ENCODE measurements around the gene MCEMP1.

- TF ChIP-seq TAF1 (IDR thresholded peaks at IDR 0.05; ENCODE audit: borderline replicate concordance, insufficient read depth, low read length) (no peak), POLR2AphosphoS5 (IDR thresholded peaks at IDR 0.05; ENCODE audit: low read depth, low read length) (no peak), SIN3A (IDR thresholded peaks at IDR 0.05; ENCODE audit: borderline replicate concordance, insufficient read depth, low read length) (no peak)
- TF ChIP-seq, protein P1, sequence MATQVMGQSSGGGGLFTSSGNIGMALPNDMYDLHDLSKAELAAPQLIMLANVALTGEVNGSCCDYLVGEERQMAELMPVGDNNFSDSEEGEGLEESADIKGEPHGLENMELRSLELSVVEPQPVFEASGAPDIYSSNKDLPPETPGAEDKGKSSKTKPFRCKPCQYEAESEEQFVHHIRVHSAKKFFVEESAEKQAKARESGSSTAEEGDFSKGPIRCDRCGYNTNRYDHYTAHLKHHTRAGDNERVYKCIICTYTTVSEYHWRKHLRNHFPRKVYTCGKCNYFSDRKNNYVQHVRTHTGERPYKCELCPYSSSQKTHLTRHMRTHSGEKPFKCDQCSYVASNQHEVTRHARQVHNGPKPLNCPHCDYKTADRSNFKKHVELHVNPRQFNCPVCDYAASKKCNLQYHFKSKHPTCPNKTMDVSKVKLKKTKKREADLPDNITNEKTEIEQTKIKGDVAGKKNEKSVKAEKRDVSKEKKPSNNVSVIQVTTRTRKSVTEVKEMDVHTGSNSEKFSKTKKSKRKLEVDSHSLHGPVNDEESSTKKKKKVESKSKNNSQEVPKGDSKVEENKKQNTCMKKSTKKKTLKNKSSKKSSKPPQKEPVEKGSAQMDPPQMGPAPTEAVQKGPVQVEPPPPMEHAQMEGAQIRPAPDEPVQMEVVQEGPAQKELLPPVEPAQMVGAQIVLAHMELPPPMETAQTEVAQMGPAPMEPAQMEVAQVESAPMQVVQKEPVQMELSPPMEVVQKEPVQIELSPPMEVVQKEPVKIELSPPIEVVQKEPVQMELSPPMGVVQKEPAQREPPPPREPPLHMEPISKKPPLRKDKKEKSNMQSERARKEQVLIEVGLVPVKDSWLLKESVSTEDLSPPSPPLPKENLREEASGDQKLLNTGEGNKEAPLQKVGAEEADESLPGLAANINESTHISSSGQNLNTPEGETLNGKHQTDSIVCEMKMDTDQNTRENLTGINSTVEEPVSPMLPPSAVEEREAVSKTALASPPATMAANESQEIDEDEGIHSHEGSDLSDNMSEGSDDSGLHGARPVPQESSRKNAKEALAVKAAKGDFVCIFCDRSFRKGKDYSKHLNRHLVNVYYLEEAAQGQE (IDR thresholded peaks at IDR 0.05; ENCODE audit: insufficient read depth in 1 of 2, low read depth in 2 of 2, low read length in 2 of 2): no peak
These were observed 22.1 kb downstream of the MCEMP1 start for GRCh38 chr19:7699003-7699402.

Measured in PFSK-1 (cell line).